Nephron (organoid): Measurements from ENCODE around the gene AIRE.
A peak's percentile ranks its signal among the peaks of the same experiment; 100 is the strongest.
"Not testable (repeated sequence)": the region's sequence is repeated elsewhere in the genome, so short reads cannot be mapped to it uniquely, and the experiment has no call there.

Source experiments
- H3K27ac Mint-ChIP-seq, 3 experiments: 2 replicates each; pipeline ENCODE4 v1.8.0; 2020; ENCODE audit warnings: mixed read lengths in 3 of 3, mild to moderate bottlenecking in 2 of 3, moderate library complexity in 1 of 3
- H3K27me3 Mint-ChIP-seq: 2 replicates; pipeline ENCODE4 v1.8.0; 2021; ENCODE audit warnings: low read depth, mild to moderate bottlenecking, moderate library complexity, mixed read lengths
- H3K36me3 Mint-ChIP-seq: 2 replicates; pipeline ENCODE4 v1.8.0; 2020; ENCODE audit warnings: low read depth, mixed read lengths
- H3K4me1 Mint-ChIP-seq: 2 replicates; pipeline ENCODE4 v1.8.0; 2020; ENCODE audit warnings: mixed read lengths
- H3K4me3 Mint-ChIP-seq, 3 experiments: 2 replicates each; pipeline ENCODE4 v1.8.0; 2020; ENCODE audit warnings: mild to moderate bottlenecking in 3 of 3, mixed read lengths in 3 of 3, moderate library complexity in 2 of 3
- H3K9me3 Mint-ChIP-seq: 2 replicates; pipeline ENCODE4 v1.8.0; 2020; ENCODE audit warnings: mixed read lengths
- TF ChIP-seq, protein P1 (sequence below), 3 experiments: fragments of 200-600 bp; sonication (generic); IDR thresholded peaks; one replicate each; pipeline ENCODE4 v1.5.0; 2021; ENCODE audit warnings: antibody characterized with exemption in 3 of 3; ENCODE audit not compliant: unreplicated experiment in 3 of 3

Gene AIRE

DNA sequence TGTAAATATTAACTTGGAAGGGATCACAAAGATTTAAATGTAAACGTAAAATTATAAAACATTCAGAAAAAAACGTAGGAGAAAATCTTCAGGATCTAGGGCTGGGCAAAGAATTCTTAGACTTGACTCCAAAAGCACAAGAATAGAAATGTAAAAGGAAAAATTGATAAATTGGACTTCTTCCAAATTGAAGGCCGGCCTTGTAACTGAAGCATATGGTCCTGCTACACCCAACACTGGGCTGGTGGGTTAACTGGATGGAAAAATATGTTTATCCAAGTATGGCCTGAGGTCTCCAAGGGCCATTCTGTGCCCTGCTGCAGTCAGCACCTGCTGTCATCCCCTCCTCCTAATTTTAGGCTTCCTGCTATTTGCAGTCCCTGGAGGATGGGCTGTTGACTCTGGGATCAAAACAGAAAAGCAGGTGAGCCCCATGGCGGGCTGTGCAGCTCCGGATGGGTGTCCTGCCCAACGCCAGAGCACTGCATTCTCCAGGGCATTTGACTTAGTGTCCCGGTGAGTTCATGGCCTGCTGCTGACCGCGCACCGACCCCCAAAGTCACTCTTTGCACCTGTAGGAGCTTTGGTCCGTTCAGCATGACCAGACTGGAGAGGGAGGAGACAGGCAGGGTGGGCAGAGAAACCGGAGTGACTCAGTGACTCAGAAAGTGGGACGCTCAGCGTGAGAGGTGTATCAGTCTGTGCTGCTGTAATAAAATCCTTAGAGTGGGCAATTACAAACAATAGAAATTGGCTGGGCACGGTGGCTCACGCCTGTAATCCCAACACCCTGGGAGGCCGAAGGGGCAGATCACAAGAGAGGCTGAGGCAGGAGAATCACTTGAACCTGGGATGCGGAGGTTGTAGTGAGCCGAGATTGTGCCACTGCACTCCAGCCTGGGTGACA is 6.1 kb upstream of the AIRE start:
- TF ChIP-seq, protein P1, sequence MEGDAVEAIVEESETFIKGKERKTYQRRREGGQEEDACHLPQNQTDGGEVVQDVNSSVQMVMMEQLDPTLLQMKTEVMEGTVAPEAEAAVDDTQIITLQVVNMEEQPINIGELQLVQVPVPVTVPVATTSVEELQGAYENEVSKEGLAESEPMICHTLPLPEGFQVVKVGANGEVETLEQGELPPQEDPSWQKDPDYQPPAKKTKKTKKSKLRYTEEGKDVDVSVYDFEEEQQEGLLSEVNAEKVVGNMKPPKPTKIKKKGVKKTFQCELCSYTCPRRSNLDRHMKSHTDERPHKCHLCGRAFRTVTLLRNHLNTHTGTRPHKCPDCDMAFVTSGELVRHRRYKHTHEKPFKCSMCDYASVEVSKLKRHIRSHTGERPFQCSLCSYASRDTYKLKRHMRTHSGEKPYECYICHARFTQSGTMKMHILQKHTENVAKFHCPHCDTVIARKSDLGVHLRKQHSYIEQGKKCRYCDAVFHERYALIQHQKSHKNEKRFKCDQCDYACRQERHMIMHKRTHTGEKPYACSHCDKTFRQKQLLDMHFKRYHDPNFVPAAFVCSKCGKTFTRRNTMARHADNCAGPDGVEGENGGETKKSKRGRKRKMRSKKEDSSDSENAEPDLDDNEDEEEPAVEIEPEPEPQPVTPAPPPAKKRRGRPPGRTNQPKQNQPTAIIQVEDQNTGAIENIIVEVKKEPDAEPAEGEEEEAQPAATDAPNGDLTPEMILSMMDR (IDR thresholded peaks at IDR 0.05; ENCODE audit: unreplicated experiment in 3 of 3) = no peak
- H3K4me3 Mint-ChIP-seq = peak overlapping the region in 1 of 3 experiments; percentile 39
- H3K36me3 Mint-ChIP-seq = no peaks in the 10 kb centered on the region
- peaks cover 3% of the 10 kb centered on the region for H3K9me3 Mint-ChIP-seq
- H3K27me3 Mint-ChIP-seq = peaks cover 30% of the 10 kb centered on the region
- peaks cover 24% of the 10 kb centered on the region for H3K4me1 Mint-ChIP-seq
- no peak overlapping the region for H3K27ac Mint-ChIP-seq

DNA sequence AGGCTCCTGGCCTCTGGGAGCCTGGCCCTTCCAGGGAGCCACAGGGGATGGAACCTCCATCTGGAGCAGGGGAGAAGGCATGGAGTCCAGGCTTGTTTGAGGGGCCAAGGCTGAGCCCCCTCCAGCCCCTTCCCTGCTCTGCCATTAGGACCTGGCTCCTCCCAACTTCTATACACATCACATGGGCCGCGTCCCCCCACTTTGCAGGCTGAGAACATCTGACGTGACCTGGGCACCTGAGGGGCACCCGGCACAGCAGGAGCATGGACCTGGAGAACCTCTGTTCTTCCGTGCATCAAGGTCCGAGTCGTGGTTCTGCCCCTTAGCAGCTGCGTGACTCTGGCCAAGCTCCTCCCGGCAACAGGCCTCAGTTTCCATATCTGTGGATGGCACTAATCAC is 3.9 kb upstream of the AIRE start:
- no peaks in the 10 kb centered on the region for H3K9me3 Mint-ChIP-seq
- H3K4me3 Mint-ChIP-seq = no peak overlapping the region
- H3K27ac Mint-ChIP-seq = no peak overlapping the region
- H3K4me1 Mint-ChIP-seq = peaks cover 24% of the 10 kb centered on the region
- peaks cover 33% of the 10 kb centered on the region for H3K27me3 Mint-ChIP-seq
- no peaks in the 10 kb centered on the region for H3K36me3 Mint-ChIP-seq
- TF ChIP-seq, protein P1 (IDR thresholded peaks at IDR 0.05; ENCODE audit: unreplicated experiment in 3 of 3) = no peak

DNA sequence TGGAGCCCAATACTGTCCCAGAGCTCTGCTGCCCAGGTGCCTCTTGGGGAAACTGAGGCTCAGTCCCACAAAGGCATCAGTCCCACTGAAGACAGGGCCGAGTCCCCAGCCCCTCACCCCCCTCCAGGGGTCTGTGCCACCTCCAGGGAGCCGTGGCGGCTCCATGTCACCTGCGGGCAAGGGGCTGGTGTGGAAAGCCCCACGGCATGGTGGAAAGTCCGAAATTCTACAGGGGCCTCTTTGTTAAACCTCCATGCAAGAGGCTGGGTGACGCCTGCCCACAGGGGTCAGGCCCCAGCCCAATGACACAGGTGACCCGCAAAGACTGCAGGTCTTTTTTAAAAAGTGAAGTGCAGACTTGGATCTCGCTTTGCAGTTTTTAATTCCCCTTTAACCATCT is 3.3 kb upstream of the AIRE start:
- Mint-ChIP-seq H3K9me3 (no peaks in the 10 kb centered on the region), H3K27me3 (peaks cover 33% of the 10 kb centered on the region), H3K4me3 (no peak overlapping the region), H3K36me3 (no peaks in the 10 kb centered on the region), H3K4me1 (peaks cover 24% of the 10 kb centered on the region), H3K27ac (no peak overlapping the region)
- TF ChIP-seq, protein P1 (IDR thresholded peaks at IDR 0.05; ENCODE audit: unreplicated experiment in 3 of 3) = no peak

DNA sequence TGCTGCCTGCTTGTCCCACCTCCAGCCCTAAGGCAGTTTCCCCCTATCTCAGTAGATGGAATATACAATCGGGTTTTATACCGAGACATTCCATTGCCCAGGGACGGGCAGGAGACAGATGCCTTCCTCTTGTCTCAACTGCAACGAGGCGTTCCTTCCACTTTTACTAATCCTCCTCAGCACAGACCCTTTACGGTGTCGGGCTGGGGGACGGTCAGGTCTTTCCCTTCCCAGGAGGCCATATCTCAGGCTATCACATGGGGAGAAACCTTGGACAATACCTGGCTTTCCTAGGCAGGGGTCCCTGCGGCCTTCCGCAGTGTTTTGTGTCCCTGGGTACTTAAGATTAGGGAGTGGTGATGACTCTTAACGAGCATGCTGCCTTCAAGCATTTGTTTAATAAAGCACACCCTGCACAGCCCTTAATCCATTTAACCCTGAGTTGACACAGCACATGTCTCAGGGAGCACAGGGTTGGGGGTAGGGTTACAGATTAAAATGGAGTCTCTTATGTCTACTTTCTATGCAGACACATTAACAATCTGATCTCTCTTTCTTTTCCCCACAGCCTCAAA is 2.4 kb upstream of the AIRE start:
- Mint-ChIP-seq H3K4me3 (peak overlapping the region in 1 of 3 experiments; percentile 16), H3K27me3 (peaks cover 40% of the 10 kb centered on the region), H3K4me1 (peaks cover 24% of the 10 kb centered on the region)
- not testable (repeated sequence) for H3K27ac Mint-ChIP-seq, H3K9me3 Mint-ChIP-seq, H3K36me3 Mint-ChIP-seq

DNA sequence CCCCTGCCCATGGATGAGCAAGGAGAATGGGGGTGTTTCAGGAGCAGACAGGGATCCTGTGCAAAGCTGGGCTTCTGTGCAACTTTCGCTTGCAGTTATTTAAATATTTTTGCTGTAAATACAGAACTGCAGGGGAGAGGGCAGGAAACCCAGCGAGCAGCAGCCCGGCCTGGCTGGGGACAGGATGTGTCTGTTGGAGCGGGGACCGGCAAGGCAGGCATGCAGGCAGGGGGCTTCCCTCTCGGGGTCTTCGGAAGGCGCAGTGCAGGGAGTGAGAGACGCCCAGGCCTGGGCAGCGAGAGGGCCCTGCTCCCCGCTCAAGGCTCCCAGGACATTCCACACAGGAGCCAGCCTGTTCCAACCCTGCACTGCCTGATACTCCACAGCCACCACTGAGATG is 1.7 kb upstream of the AIRE start:
- Mint-ChIP-seq H3K4me1 (peaks cover 24% of the 10 kb centered on the region), H3K27me3 (peaks cover 44% of the 10 kb centered on the region), H3K9me3 (no peaks in the 10 kb centered on the region), H3K27ac (peak overlapping the region in 1 of 3 experiments; percentile 20), H3K36me3 (no peaks in the 10 kb centered on the region), H3K4me3 (no peak overlapping the region)
- TF ChIP-seq, protein P1 (IDR thresholded peaks at IDR 0.05; ENCODE audit: unreplicated experiment in 3 of 3) = no peak

DNA sequence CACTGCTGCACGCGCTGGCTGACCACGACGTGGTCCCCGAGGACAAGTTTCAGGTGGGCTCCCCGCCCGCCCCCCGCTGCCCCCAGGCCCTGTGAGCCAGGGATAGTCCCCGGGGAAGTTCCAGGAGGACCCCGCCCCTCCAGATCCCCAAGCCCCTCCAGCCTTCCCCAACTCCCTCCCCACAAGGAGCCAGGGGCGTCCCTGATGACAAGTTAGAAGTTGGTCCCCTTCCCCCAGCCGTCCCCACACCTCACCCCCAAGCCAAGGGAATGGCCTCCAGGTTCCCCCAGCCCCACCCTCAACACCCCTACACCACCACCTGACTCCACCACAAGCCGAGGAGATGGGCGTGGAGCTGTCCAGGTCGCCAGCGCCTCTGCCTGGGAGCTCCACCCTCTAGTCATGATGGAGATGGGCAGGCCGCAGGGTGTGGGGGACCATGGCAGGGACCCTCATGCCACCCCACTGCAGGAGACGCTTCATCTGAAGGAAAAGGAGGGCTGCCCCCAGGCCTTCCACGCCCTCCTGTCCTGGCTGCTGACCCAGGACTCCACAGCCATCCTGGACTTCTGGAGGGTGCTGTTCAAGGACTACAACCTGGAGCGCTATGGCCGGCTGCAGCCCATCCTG is 525 bp downstream of the AIRE start:
- Mint-ChIP-seq H3K36me3 (no peaks in the 10 kb centered on the region), H3K27me3 (peaks cover 50% of the 10 kb centered on the region)

More for the DNA sequence above, 525 bp downstream of the AIRE start:
- TF ChIP-seq, protein P1 (IDR thresholded peaks at IDR 0.05; ENCODE audit: unreplicated experiment in 3 of 3) = no peak
- H3K4me1 Mint-ChIP-seq = peaks cover 14% of the 10 kb centered on the region
- no peak overlapping the region for H3K4me3 Mint-ChIP-seq
- no peak overlapping the region for H3K27ac Mint-ChIP-seq
- no peaks in the 10 kb centered on the region for H3K9me3 Mint-ChIP-seq
